Kidney epithelial cell (primary cell): Measurements from ENCODE around the gene LRP2. TPM values are rescaled to one million over a fixed set of nuclear protein-coding genes. Genes with fewer than 3 reads are reported as not detected.

Experiments used
- DNase-seq: peaks from one replicate; pipeline ENCODE4 v3.0.0-alpha.2; 2010; ENCODE audit warnings: low read depth
- H3K27me3 ChIP-seq: 2 replicates; pipeline ENCODE4 v1.6.0; 2011; ENCODE audit warnings: low read length; ENCODE audit not compliant: control insufficient read depth, insufficient read depth
- H3K36me3 ChIP-seq: 2 replicates; pipeline ENCODE4 v1.5.1; 2011; ENCODE audit warnings: low read length; ENCODE audit not compliant: control insufficient read depth, insufficient read depth
- H3K4me3 ChIP-seq: 2 replicates; pipeline ENCODE4 v1.5.1; 2011; ENCODE audit warnings: low read depth, mild to moderate bottlenecking, control low read depth, low read length
- total RNA-seq: library from RNA; depleted of rRNA; stranded (reverse); fragments of >200 nt; gene quantifications from 2 replicates; pipeline ENCODE4 v1.2.3, GENCODE V29; 2015
- TF ChIP-seq, protein P1 (sequence below): IDR thresholded peaks from 2 replicates; pipeline ENCODE4 v1.5.1; 2011; ENCODE audit warnings: mild to moderate bottlenecking, moderate library complexity, low read length, control low read depth, inconsistent platforms; ENCODE audit not compliant: insufficient read depth, poor library complexity, severe bottlenecking

LRP2 gene
- total RNA-seq, 1 donor from 2014 or later: 1.4 TPM

DNA sequence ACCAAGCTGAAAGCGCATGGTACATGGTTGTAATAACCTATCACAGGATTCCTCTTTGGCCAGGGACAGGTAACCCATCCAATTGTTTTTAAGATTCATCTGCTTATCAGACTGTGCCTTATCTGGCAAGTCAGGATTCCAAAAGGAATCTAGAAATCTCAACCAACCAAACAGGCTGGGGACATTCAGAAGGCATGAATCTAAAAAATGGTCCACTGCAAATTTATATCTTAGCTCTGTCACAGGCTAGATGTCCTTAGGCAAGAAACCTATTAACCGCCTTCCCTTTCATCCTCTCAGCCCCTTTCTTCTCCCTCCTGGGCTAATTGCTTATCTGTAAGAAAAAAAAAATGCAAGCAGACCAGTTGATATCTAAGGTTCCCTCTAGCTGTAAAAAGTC lies 4.3 kb downstream of the LRP2 start:
- DNase-seq: no peak
- H3K27me3 ChIP-seq: peaks cover 31% of the 10 kb centered on the region
- no peak overlapping the region for H3K4me3 ChIP-seq
- H3K36me3 ChIP-seq: no peaks in the 10 kb centered on the region
- TF ChIP-seq, protein P1, sequence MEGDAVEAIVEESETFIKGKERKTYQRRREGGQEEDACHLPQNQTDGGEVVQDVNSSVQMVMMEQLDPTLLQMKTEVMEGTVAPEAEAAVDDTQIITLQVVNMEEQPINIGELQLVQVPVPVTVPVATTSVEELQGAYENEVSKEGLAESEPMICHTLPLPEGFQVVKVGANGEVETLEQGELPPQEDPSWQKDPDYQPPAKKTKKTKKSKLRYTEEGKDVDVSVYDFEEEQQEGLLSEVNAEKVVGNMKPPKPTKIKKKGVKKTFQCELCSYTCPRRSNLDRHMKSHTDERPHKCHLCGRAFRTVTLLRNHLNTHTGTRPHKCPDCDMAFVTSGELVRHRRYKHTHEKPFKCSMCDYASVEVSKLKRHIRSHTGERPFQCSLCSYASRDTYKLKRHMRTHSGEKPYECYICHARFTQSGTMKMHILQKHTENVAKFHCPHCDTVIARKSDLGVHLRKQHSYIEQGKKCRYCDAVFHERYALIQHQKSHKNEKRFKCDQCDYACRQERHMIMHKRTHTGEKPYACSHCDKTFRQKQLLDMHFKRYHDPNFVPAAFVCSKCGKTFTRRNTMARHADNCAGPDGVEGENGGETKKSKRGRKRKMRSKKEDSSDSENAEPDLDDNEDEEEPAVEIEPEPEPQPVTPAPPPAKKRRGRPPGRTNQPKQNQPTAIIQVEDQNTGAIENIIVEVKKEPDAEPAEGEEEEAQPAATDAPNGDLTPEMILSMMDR: no peak

DNA sequence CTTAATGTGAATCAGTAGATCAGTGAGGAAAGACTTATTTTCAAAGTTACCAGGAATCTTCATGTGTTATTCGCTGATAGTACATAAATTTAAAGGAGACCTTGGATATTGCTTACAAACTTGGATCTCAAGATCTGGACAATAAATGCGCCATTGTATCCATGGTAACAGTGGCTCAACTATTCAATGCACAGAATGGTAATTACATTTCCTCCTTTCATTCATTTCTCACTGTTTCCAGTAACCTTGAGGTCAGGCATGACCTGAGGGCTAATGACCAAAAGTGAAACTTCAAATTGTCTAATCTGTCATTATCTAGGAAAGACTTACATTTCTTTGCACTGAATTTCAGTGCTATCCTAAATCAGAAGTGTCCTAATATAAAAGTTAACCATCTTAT lies 8.1 kb downstream of the LRP2 start:
- TF ChIP-seq, protein P1: no peak
- Histone ChIP-seq H3K27me3 (no peaks in the 10 kb centered on the region), H3K36me3 (no peaks in the 10 kb centered on the region), H3K4me3 (no peak overlapping the region)
- no peak for DNase-seq

DNA sequence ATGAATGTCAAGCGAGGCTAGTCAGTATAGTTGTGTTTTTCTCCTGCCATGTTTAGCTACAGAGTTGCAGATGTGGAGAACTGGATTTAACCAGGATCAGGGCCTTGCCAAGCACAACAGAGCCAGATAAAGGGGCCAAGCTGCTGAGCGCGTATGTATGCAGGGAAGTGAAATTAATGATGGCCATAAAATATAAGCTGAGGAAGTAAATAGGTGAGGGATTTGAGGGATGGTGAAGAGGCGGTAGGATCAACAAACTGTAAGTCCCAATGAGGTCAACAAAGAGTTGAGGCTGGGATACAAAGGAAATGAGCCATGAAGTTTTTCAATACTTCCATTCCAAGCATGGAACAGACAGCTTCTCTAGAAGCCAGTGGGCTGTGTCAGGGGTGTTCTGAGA lies 10.6 kb downstream of the LRP2 start:
- H3K27me3 ChIP-seq: no peaks in the 10 kb centered on the region
- H3K4me3 ChIP-seq: no peak overlapping the region
- DNase-seq: no peak
- no peaks in the 10 kb centered on the region for H3K36me3 ChIP-seq
- TF ChIP-seq, protein P1: no peak

DNA sequence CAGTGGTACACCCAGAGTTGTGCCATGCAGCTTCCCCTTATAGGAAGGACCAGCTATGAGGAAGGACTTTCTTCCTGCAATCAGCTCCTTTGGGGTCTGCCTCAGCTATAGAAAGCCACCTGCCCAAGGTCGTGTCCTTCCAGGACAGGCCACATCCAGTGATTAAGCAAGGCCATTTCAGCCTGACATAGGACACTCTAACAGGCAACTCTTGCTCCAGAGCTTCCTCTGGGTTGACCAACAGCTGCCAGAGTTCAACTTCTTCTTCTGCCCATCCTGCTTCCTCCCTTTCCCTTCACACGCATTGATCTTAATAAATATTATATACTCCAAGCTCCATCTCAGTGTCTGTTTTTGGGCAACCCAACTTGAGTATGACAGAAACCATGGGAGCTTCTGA lies 12.8 kb downstream of the LRP2 start:
- Histone ChIP-seq H3K4me3 (no peak overlapping the region), H3K36me3 (no peaks in the 10 kb centered on the region), H3K27me3 (no peaks in the 10 kb centered on the region)
- no peak for DNase-seq
- TF ChIP-seq, protein P1: no peak

DNA sequence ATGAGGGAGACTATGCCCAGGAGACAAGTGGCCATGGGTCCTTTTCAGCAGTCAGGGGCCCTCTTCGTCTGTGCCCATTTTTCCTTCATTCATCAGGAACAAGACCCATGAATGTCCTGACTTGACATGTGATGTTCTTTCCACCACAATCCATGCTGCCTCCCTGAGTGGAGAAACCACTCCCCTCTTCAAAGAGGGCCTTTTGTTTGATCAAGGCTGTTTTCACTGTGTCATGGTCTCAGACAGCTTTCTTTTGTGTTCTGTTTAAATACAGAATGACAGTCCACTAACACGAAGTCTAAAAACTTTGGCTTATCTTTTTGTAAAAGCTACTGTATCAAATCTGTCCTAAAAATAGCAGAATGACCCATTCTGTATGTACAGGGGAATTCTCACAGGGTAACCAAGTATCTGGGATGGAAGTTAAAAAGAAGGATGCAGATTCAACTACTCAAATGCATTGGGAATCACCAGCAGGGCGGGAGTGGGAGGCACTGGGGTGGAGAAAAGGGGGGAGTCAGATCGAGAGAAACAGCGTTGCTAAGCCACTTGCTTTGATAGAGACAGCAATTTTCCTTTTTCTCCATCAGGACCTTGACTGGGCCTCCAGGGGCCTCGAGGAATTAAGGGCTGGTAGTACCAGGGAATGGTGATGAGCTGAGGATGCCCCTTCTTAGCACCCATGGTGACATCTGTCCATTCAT lies 13.9 kb downstream of the LRP2 start:
- no peaks in the 10 kb centered on the region for H3K27me3 ChIP-seq
- no peak overlapping the region for H3K4me3 ChIP-seq
- no peak for DNase-seq
- TF ChIP-seq, protein P1: no peak
- H3K36me3 ChIP-seq: no peaks in the 10 kb centered on the region
